Measurements from ENCODE around the gene ZER1. TPM values are rescaled to one million over a fixed set of nuclear protein-coding genes. Genes with fewer than 3 reads are reported as not detected.
A peak's percentile ranks its signal among the peaks of the same experiment; 100 is the strongest.
"Not testable (repeated sequence)": the region's sequence is repeated elsewhere in the genome, so short reads cannot be mapped to it uniquely, and the experiment has no call there.

ZER1 gene
- total RNA-seq, 1 donor from 2014 or later = 33.8 TPM

GRCh38 chr9:128701227-128701854, 70.4 kb downstream of the ZER1 start:
- no peak overlapping the region for H3K4me3 Mint-ChIP-seq (ENCODE audit: unreplicated experiment)
- H3K36me3 Mint-ChIP-seq (ENCODE audit: low read depth) = peaks cover under 1% of the 10 kb centered on the region
- TF ChIP-seq CTCF (IDR thresholded peaks at IDR 0.05) = no peak

GRCh38 chr9:128699096-128699795, 72.5 kb downstream of the ZER1 start:
- not testable (repeated sequence) for H3K4me3 Mint-ChIP-seq (ENCODE audit: unreplicated experiment)

More at GRCh38 chr9:128701227-128701854, 70.4 kb downstream of the ZER1 start:
- H3K27ac Mint-ChIP-seq (ENCODE audit: unreplicated experiment) = no peak overlapping the region
- peaks cover 25% of the 10 kb centered on the region for H3K4me1 Mint-ChIP-seq (ENCODE audit: low read depth)
- no peaks in the 10 kb centered on the region for H3K27me3 Mint-ChIP-seq (ENCODE audit: low read depth)
- peak; percentile 33 for DNase-seq (ENCODE audit: low spot score)
- H3K9me3 Mint-ChIP-seq (ENCODE audit: low read depth) = no peaks in the 10 kb centered on the region

DNA sequence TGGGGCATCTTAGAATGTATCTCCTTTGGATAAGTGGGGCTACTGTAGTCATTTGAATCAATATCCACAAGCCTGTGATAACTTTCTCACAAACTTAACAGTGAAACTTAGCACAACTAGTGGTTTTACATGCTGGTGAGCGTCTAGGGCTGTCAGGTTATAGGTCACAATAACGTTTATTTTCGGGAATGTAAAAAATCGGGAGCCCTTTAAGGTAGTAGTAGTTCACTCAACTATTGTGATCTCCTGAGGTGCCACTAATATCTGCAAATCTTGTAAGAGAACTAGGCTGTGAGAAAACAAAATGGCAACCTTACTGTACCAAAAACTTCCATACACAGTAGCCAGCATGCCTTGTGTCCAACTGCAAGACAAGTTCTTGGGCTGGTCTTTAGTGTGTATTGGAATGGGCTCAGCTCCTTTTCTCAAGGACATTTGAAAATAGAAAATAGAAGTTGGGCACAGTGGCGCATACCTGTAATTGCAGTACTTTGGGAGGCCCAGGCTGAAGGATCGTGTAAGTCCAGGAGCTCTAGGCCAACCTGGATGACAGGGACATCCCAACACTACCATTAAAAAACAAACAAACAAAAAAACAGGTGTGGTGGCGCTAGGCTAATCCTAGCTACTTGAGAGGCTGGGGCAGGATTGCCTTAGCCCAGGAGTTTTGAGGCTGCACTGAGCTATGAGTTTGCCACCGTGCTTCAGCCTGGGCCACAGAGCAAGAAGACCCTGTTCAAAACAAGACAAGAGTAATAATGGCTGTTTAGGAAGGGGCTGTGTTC, 74.6 kb downstream of the ZER1 start:
- Mint-ChIP-seq H3K4me3 (ENCODE audit: unreplicated experiment) (no peak overlapping the region), H3K4me1 (ENCODE audit: low read depth) (peaks cover 18% of the 10 kb centered on the region), H3K27me3 (ENCODE audit: low read depth) (no peaks in the 10 kb centered on the region), H3K27ac (ENCODE audit: unreplicated experiment) (peak overlapping the region; percentile 91), H3K36me3 (ENCODE audit: low read depth) (peaks cover 21% of the 10 kb centered on the region), H3K9me3 (ENCODE audit: low read depth) (no peaks in the 10 kb centered on the region)
- TF ChIP-seq CTCF (IDR thresholded peaks at IDR 0.05) = no peak
- peak; percentile 21 for DNase-seq (ENCODE audit: low spot score)

More at GRCh38 chr9:128699096-128699795, 72.5 kb downstream of the ZER1 start:
- not testable (repeated sequence) for H3K27ac Mint-ChIP-seq (ENCODE audit: unreplicated experiment); H3K27me3 Mint-ChIP-seq (ENCODE audit: low read depth); H3K9me3 Mint-ChIP-seq (ENCODE audit: low read depth)
- Mint-ChIP-seq H3K36me3 (ENCODE audit: low read depth) (peaks cover 11% of the 10 kb centered on the region), H3K4me1 (ENCODE audit: low read depth) (peaks cover 25% of the 10 kb centered on the region)
- DNase-seq (ENCODE audit: low spot score) = peak; percentile 46

DNA sequence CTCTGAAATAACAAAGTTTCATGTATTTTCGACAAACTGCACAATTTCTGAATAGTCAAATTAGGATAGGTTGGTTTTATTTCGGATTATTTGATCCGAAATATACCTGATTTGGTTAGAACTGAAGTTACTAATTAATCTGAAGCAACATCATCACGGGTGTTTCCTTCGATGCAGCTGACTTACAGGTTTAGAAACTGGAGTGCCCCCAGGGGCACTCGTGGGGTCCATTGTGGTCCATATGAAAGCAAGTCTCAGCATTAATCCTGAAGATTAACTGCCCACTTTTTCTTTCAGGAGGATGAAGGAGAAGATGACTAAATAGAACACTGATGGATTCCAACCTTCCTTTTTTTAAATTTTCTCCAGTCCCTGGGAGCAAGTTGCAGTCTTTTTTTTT, 77.4 kb downstream of the ZER1 start:
- H3K4me1 Mint-ChIP-seq (ENCODE audit: low read depth) = peaks cover 31% of the 10 kb centered on the region
- H3K27ac Mint-ChIP-seq (ENCODE audit: unreplicated experiment) = no peak overlapping the region
- no peak overlapping the region for H3K4me3 Mint-ChIP-seq (ENCODE audit: unreplicated experiment)
- no peak for TF ChIP-seq CTCF (IDR thresholded peaks at IDR 0.05)
- no peaks in the 10 kb centered on the region for H3K9me3 Mint-ChIP-seq (ENCODE audit: low read depth)
- no peak for DNase-seq (ENCODE audit: low spot score)
- no peaks in the 10 kb centered on the region for H3K27me3 Mint-ChIP-seq (ENCODE audit: low read depth)
- H3K36me3 Mint-ChIP-seq (ENCODE audit: low read depth) = peaks cover 27% of the 10 kb centered on the region

GRCh38 chr9:128693738-128694137, 78.0 kb downstream of the ZER1 start:
- DNase-seq (ENCODE audit: low spot score); H3K9me3 Mint-ChIP-seq (ENCODE audit: low read depth); H3K27me3 Mint-ChIP-seq (ENCODE audit: low read depth); H3K4me3 Mint-ChIP-seq (ENCODE audit: unreplicated experiment): not testable (repeated sequence)
- H3K36me3 Mint-ChIP-seq (ENCODE audit: low read depth) = peaks cover 27% of the 10 kb centered on the region
- H3K4me1 Mint-ChIP-seq (ENCODE audit: low read depth) = peaks cover 31% of the 10 kb centered on the region
- peak overlapping the region; percentile 72 for H3K27ac Mint-ChIP-seq (ENCODE audit: unreplicated experiment)

DNA sequence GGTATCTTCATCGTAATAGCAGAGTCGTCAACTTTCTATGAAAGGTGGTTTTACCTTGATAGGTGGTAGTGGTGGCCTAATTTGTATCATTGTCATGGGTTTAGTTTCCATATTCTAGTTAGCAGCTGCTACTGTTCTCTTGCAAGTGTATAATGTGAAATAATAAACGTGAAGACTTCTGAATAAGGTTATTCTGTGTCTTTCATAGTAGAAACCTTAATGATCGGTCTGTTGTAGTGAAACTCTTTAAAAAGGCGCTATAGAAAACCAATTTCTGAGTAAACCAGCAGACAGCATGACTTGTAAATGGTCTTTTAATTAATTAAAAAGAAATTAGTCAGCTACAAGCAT, 81.1 kb downstream of the ZER1 start:
- TF ChIP-seq CTCF (IDR thresholded peaks at IDR 0.05) = no peak
- Mint-ChIP-seq H3K27ac (ENCODE audit: unreplicated experiment) (peak overlapping the region; percentile 93), H3K4me3 (ENCODE audit: unreplicated experiment) (peak overlapping the region; percentile 95), H3K9me3 (ENCODE audit: low read depth) (no peaks in the 10 kb centered on the region), H3K36me3 (ENCODE audit: low read depth) (peaks cover 21% of the 10 kb centered on the region), H3K4me1 (ENCODE audit: low read depth) (peaks cover 23% of the 10 kb centered on the region), H3K27me3 (ENCODE audit: low read depth) (no peaks in the 10 kb centered on the region)
- DNase-seq (ENCODE audit: low spot score) = no peak
